Activated naive CD4-positive, alpha-beta T cell treated with anti-CD3 and anti-CD28 coated beads for 36 hours (primary cell): ENCODE data around the gene GRIK3. TPM values are rescaled to one million over a fixed set of nuclear protein-coding genes. Genes with fewer than 3 reads are reported as not detected.
A peak's percentile ranks its signal among the peaks of the same experiment; 100 is the strongest.

Experiments
- CTCF ChIA-PET: fragments of 350-600 bp; sonication (Branson Sonifier 250); formaldehyde crosslinking; loops from one replicate; lab custom pipeline; 2021; ENCODE audit warnings: antibody characterized with exemption; lab: Charles Lee
- DNase-seq: peaks from one replicate; pipeline ENCODE4 v3.0.0-alpha.2; 2020
- H3K27ac Mint-ChIP-seq: one replicate; pipeline ENCODE4 v1.8.0; 2021; ENCODE audit warnings: mild to moderate bottlenecking, mixed read lengths
- H3K27me3 Mint-ChIP-seq: one replicate; pipeline ENCODE4 v1.8.0; 2021; ENCODE audit warnings: low read depth, mixed read lengths
- H3K36me3 Mint-ChIP-seq: one replicate; pipeline ENCODE4 v1.8.0; 2021; ENCODE audit warnings: low read depth, mixed read lengths
- H3K4me1 Mint-ChIP-seq: one replicate; pipeline ENCODE4 v1.8.0; 2021; ENCODE audit warnings: low read depth, mixed read lengths
- H3K4me3 Mint-ChIP-seq: one replicate; pipeline ENCODE4 v1.8.0; 2021; ENCODE audit warnings: mild to moderate bottlenecking, moderate library complexity, mixed read lengths
- H3K9me3 Mint-ChIP-seq: one replicate; pipeline ENCODE4 v1.8.0; 2021; ENCODE audit warnings: mixed read lengths
- intact Hi-C: fragments of 100-400 bp; cut with micrococcal nuclease; formaldehyde crosslinking; loops from one replicate; pipeline ENCODE4 v1.15.1; 2023
- total RNA-seq, 2 experiments: library from RNA; stranded (reverse); gene quantifications; one replicate each; pipeline ENCODE4 v1.2.3, GENCODE V29; 2021

Gene GRIK3
- total RNA-seq, 2 experiments from 2014 or later: not detected

- peaks cover 11% of the 10 kb centered on the region for H3K27me3 Mint-ChIP-seq
- no peaks in the 10 kb centered on the region for H3K9me3 Mint-ChIP-seq
- CTCF ChIA-PET: no interaction called here
- no peaks in the 10 kb centered on the region for H3K4me1 Mint-ChIP-seq
- intact Hi-C loops: no loop called here
- H3K27ac Mint-ChIP-seq: no peak overlapping the region
- H3K4me3 Mint-ChIP-seq: no peak overlapping the region
- DNase-seq: no peak
- no peaks in the 10 kb centered on the region for H3K36me3 Mint-ChIP-seq
These were observed 92.9 kb downstream of the GRIK3 start for GRCh38 chr1:36941316-36941978.

GRCh38 chr1:36938819-36939218 lies 95.5 kb downstream of the GRIK3 start:
- CTCF ChIA-PET: interaction anchor here (0.6 kb wide), 1 partner anchor 495 kb away, joined by 4 read pairs; no protein-coding TSS in a partner anchor
- no peak overlapping the region for H3K27ac Mint-ChIP-seq
- DNase-seq: no peak
- intact Hi-C loops: no loop called here
- no peaks in the 10 kb centered on the region for H3K4me1 Mint-ChIP-seq
- peaks cover 16% of the 10 kb centered on the region for H3K27me3 Mint-ChIP-seq
- no peak overlapping the region for H3K4me3 Mint-ChIP-seq
- no peaks in the 10 kb centered on the region for H3K9me3 Mint-ChIP-seq
- H3K36me3 Mint-ChIP-seq: no peaks in the 10 kb centered on the region

GRCh38 chr1:36937371-36937770 lies 96.9 kb downstream of the GRIK3 start:
- Mint-ChIP-seq H3K27ac (no peak overlapping the region), H3K4me1 (no peaks in the 10 kb centered on the region), H3K9me3 (no peaks in the 10 kb centered on the region), H3K27me3 (peaks cover 16% of the 10 kb centered on the region), H3K4me3 (no peak overlapping the region), H3K36me3 (no peaks in the 10 kb centered on the region)
- CTCF ChIA-PET: no interaction called here
- intact Hi-C loops: no loop called here
- DNase-seq: no peak

GRCh38 chr1:36934061-36934460 lies 100.3 kb downstream of the GRIK3 start:
- Mint-ChIP-seq H3K27ac (no peak overlapping the region), H3K27me3 (peaks cover 11% of the 10 kb centered on the region), H3K4me3 (no peak overlapping the region), H3K4me1 (no peaks in the 10 kb centered on the region), H3K9me3 (no peaks in the 10 kb centered on the region), H3K36me3 (no peaks in the 10 kb centered on the region)
- DNase-seq: no peak
- CTCF ChIA-PET: no interaction called here
- intact Hi-C loops: no loop called here

- CTCF ChIA-PET: no interaction called here
- no peaks in the 10 kb centered on the region for H3K36me3 Mint-ChIP-seq
- no peak for DNase-seq
- no peaks in the 10 kb centered on the region for H3K9me3 Mint-ChIP-seq
- intact Hi-C loops: no loop called here
- no peaks in the 10 kb centered on the region for H3K4me1 Mint-ChIP-seq
- H3K27me3 Mint-ChIP-seq: peaks cover 7% of the 10 kb centered on the region
- no peak overlapping the region for H3K27ac Mint-ChIP-seq
- no peak overlapping the region for H3K4me3 Mint-ChIP-seq
These were observed 106.5 kb downstream of the GRIK3 start for GRCh38 chr1:36927826-36928225.

- Mint-ChIP-seq H3K4me3 (no peak overlapping the region), H3K36me3 (no peaks in the 10 kb centered on the region), H3K27ac (no peak overlapping the region), H3K27me3 (peaks cover 14% of the 10 kb centered on the region), H3K9me3 (no peaks in the 10 kb centered on the region), H3K4me1 (no peaks in the 10 kb centered on the region)
- intact Hi-C loops: no loop called here
- no peak for DNase-seq
- CTCF ChIA-PET: no interaction called here
These were observed 109.1 kb downstream of the GRIK3 start for GRCh38 chr1:36925251-36925650.

GRCh38 chr1:36924282-36924811 lies 110.0 kb downstream of the GRIK3 start:
- Mint-ChIP-seq H3K36me3 (no peaks in the 10 kb centered on the region), H3K4me3 (no peak overlapping the region), H3K27ac (no peak overlapping the region), H3K9me3 (no peaks in the 10 kb centered on the region), H3K4me1 (no peaks in the 10 kb centered on the region), H3K27me3 (peaks cover 14% of the 10 kb centered on the region)
- intact Hi-C loops: no loop called here
- DNase-seq: peak; percentile 72
- CTCF ChIA-PET: no interaction called here

- Mint-ChIP-seq H3K27ac (no peak overlapping the region), H3K36me3 (no peaks in the 10 kb centered on the region), H3K4me1 (no peaks in the 10 kb centered on the region), H3K4me3 (no peak overlapping the region), H3K27me3 (peaks cover 14% of the 10 kb centered on the region), H3K9me3 (no peaks in the 10 kb centered on the region)
- CTCF ChIA-PET: no interaction called here
- DNase-seq: no peak
- intact Hi-C loops: no loop called here
These were observed 111.5 kb downstream of the GRIK3 start for GRCh38 chr1:36922593-36923426.

GRCh38 chr1:36922071-36922470 lies 112.2 kb downstream of the GRIK3 start:
- peaks cover 14% of the 10 kb centered on the region for H3K27me3 Mint-ChIP-seq
- H3K27ac Mint-ChIP-seq: no peak overlapping the region
- intact Hi-C loops: no loop called here
- no peaks in the 10 kb centered on the region for H3K36me3 Mint-ChIP-seq
- CTCF ChIA-PET: no interaction called here
- H3K9me3 Mint-ChIP-seq: no peaks in the 10 kb centered on the region
- no peak overlapping the region for H3K4me3 Mint-ChIP-seq
- H3K4me1 Mint-ChIP-seq: no peaks in the 10 kb centered on the region
- no peak for DNase-seq

GRCh38 chr1:36920801-36921405 lies 113.4 kb downstream of the GRIK3 start:
- intact Hi-C loops: no loop called here
- Mint-ChIP-seq H3K27me3 (peaks cover 14% of the 10 kb centered on the region), H3K27ac (no peak overlapping the region), H3K36me3 (no peaks in the 10 kb centered on the region), H3K9me3 (no peaks in the 10 kb centered on the region), H3K4me1 (no peaks in the 10 kb centered on the region), H3K4me3 (no peak overlapping the region)
- CTCF ChIA-PET: no interaction called here
- no peak for DNase-seq

- Mint-ChIP-seq H3K4me3 (no peak overlapping the region), H3K27ac (no peak overlapping the region), H3K36me3 (no peaks in the 10 kb centered on the region), H3K4me1 (no peaks in the 10 kb centered on the region), H3K27me3 (peaks cover 14% of the 10 kb centered on the region), H3K9me3 (no peaks in the 10 kb centered on the region)
- CTCF ChIA-PET: interaction anchor here (0.5 to 0.7 kb wide), 3 partner anchors 15 to 405 kb away, joined by 3 read pairs; no protein-coding TSS in a partner anchor
- DNase-seq: no peak
- intact Hi-C loops: no loop called here
These were observed 113.9 kb downstream of the GRIK3 start for GRCh38 chr1:36920371-36920770.

- CTCF ChIA-PET: interaction anchor here (0.5 to 0.7 kb wide), 2 partner anchors 99 to 404 kb away, joined by 3 read pairs; no protein-coding TSS in a partner anchor
These were observed 114.7 kb downstream of the GRIK3 start for GRCh38 chr1:36919491-36920145.

More at GRCh38 chr1:36919491-36920145, 114.7 kb downstream of the GRIK3 start:
- no peak overlapping the region for H3K27ac Mint-ChIP-seq
- no peak for DNase-seq
- H3K4me1 Mint-ChIP-seq: no peaks in the 10 kb centered on the region
- no peaks in the 10 kb centered on the region for H3K36me3 Mint-ChIP-seq
- H3K9me3 Mint-ChIP-seq: no peaks in the 10 kb centered on the region
- no peak overlapping the region for H3K4me3 Mint-ChIP-seq
- intact Hi-C loops: no loop called here
- H3K27me3 Mint-ChIP-seq: peaks cover 12% of the 10 kb centered on the region
